SK-N-SH (cell line): Measurements from ENCODE around the gene ZYG11A.

Experiments used
- EZH2phosphoT487 ChIP-seq: fragments of 200-600 bp; sonication (generic); IDR thresholded peaks from 2 replicates; pipeline ENCODE4 v1.6.1; 2017; ENCODE audit warnings: low read depth, mixed run types, mild to moderate bottlenecking, antibody characterized with exemption, moderate library complexity, borderline replicate concordance
- GABPA ChIP-seq: IDR thresholded peaks from 2 replicates; pipeline ENCODE4 v1.4.0; 2012; ENCODE audit warnings: low read depth, mild to moderate bottlenecking
- MAX ChIP-seq: IDR thresholded peaks from 2 replicates; pipeline ENCODE4 v1.4.0; 2012; ENCODE audit warnings: low read depth
- NRF1 ChIP-seq: IDR thresholded peaks from 2 replicates; pipeline ENCODE4 v1.6.1; 2012; ENCODE audit warnings: low read depth, mild to moderate bottlenecking, low read length
- POLR2AphosphoS5 ChIP-seq: IDR thresholded peaks from 2 replicates; pipeline ENCODE4 v1.6.1; 2012; ENCODE audit warnings: low read depth, low read length
- TAF1 ChIP-seq: IDR thresholded peaks from 2 replicates; pipeline ENCODE4 v1.6.1; 2012; ENCODE audit warnings: low read depth, mild to moderate bottlenecking, low read length, moderate library complexity, borderline replicate concordance
- USF2 ChIP-seq: fragments of 150-350 bp; IDR thresholded peaks from 2 replicates; pipeline ENCODE4 v1.6.1; 2017; ENCODE audit warnings: antibody characterized with exemption, low read length, low read depth, borderline replicate concordance
- TF ChIP-seq, protein P1 (sequence below): fragments of 200-600 bp; sonication (generic); IDR thresholded peaks from 2 replicates; pipeline ENCODE4 v1.6.1; 2017; ENCODE audit warnings: antibody characterized with exemption, mild to moderate bottlenecking, moderate library complexity

GRCh38 chr1:52842643-52843310 lies at the start of gene ZYG11A:
- TF ChIP-seq USF2 (no peak), NRF1 (no peak), MAX (peak; percentile 99), GABPA (no peak), POLR2AphosphoS5 (no peak), EZH2phosphoT487 (no peak), TAF1 (no peak)
- TF ChIP-seq, protein P1, sequence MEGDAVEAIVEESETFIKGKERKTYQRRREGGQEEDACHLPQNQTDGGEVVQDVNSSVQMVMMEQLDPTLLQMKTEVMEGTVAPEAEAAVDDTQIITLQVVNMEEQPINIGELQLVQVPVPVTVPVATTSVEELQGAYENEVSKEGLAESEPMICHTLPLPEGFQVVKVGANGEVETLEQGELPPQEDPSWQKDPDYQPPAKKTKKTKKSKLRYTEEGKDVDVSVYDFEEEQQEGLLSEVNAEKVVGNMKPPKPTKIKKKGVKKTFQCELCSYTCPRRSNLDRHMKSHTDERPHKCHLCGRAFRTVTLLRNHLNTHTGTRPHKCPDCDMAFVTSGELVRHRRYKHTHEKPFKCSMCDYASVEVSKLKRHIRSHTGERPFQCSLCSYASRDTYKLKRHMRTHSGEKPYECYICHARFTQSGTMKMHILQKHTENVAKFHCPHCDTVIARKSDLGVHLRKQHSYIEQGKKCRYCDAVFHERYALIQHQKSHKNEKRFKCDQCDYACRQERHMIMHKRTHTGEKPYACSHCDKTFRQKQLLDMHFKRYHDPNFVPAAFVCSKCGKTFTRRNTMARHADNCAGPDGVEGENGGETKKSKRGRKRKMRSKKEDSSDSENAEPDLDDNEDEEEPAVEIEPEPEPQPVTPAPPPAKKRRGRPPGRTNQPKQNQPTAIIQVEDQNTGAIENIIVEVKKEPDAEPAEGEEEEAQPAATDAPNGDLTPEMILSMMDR: no peak; the same call in 1 of the 2 replicates
